Measurements from ENCODE around the gene NKX6-2.

Gene NKX6-2

GRCh38 chr10:132816718-132817117, 30.8 kb upstream of the NKX6-2 start:
- H3K4me3 ChIP-seq (ENCODE audit: low read depth, low read length), result no peak overlapping the region
- no peak for TF ChIP-seq CTCF (IDR thresholded peaks at IDR 0.05; ENCODE audit: borderline replicate concordance, insufficient read depth, low read depth, low read length)

- TF ChIP-seq CTCF (IDR thresholded peaks at IDR 0.05; ENCODE audit: borderline replicate concordance, insufficient read depth, low read depth, low read length), result no peak
- no peak overlapping the region for H3K4me3 ChIP-seq (ENCODE audit: low read depth, low read length)
These were observed 29.4 kb upstream of the NKX6-2 start for GRCh38 chr10:132815168-132815857.

- no peak overlapping the region for H3K4me3 ChIP-seq (ENCODE audit: low read depth, low read length)
- TF ChIP-seq CTCF (IDR thresholded peaks at IDR 0.05; ENCODE audit: borderline replicate concordance, insufficient read depth, low read depth, low read length), result no peak
These were observed 28.5 kb upstream of the NKX6-2 start for GRCh38 chr10:132814469-132814856.

- no peak overlapping the region for H3K4me3 ChIP-seq (ENCODE audit: low read depth, low read length)
- TF ChIP-seq CTCF (IDR thresholded peaks at IDR 0.05; ENCODE audit: borderline replicate concordance, insufficient read depth, low read depth, low read length), result no peak
These were observed 27.9 kb upstream of the NKX6-2 start for GRCh38 chr10:132813560-132814468.

GRCh38 chr10:132813001-132813401, 27.1 kb upstream of the NKX6-2 start:
- no peak overlapping the region for H3K4me3 ChIP-seq (ENCODE audit: low read depth, low read length)
- no peak for TF ChIP-seq CTCF (IDR thresholded peaks at IDR 0.05; ENCODE audit: borderline replicate concordance, insufficient read depth, low read depth, low read length)

- H3K4me3 ChIP-seq (ENCODE audit: low read depth, low read length), result no peak overlapping the region
- no peak for TF ChIP-seq CTCF (IDR thresholded peaks at IDR 0.05; ENCODE audit: borderline replicate concordance, insufficient read depth, low read depth, low read length)
These were observed 26.6 kb upstream of the NKX6-2 start for GRCh38 chr10:132812520-132812919.
